ENCODE measurements around the gene TANC1.

- TF ChIP-seq CTCF (IDR thresholded peaks at IDR 0.05) (no peak), POLR2A (IDR thresholded peaks at IDR 0.05) (no peak), POLR2AphosphoS5 (IDR thresholded peaks at IDR 0.05) (no peak)
Measured at GRCh38 chr2:159152128-159152778, 183.8 kb downstream of the TANC1 start.
